Panc1 (cell line): ENCODE results near the gene MALSU1. TPM values are rescaled to one million over a fixed set of nuclear protein-coding genes. Genes with fewer than 3 reads are reported as not detected.

ENCODE experiments used
- ATAC-seq: fragments of 200-7000 bp; cut with Tn5 transposase; 2 replicates; pipeline ENCODE4 v1.9.1; 2020; ENCODE audit warnings: mild to moderate bottlenecking, moderate library complexity
- BruUV-seq: library from RNA; stranded (reverse); fragments of 400-500 nt; replicated peaks from 2 replicates; lab custom pipeline; 2021; lab: Mats Ljungman, UMichigan
- CTCF ChIA-PET: fragments of 300-600 bp; sonication (Branson Sonifier 250); formaldehyde crosslinking; loops from one replicate; lab custom pipeline; 2022; ENCODE audit warnings: antibody characterized with exemption; lab: Charles Lee
- POLR2A ChIA-PET: fragments of 300-600 bp; sonication (Branson Sonifier 250); formaldehyde crosslinking; loops from one replicate; lab custom pipeline; 2022; ENCODE audit warnings: antibody characterized with exemption; lab: Charles Lee
- DNase-seq: peaks from one replicate; pipeline ENCODE4 v3.0.0-alpha.2; 2010; ENCODE audit warnings: low read depth, low spot score
- H3K27ac ChIP-seq: 2 replicates; pipeline ENCODE4 v1.5.1; 2011; ENCODE audit warnings: mild to moderate bottlenecking, low read length, inconsistent platforms
- H3K27me3 ChIP-seq: fragments of 200-500 bp; sonication (Bioruptor generic); 2 replicates; pipeline ENCODE4 v1.6.0; 2014; ENCODE audit warnings: low read length, inconsistent platforms; ENCODE audit not compliant: control insufficient read depth, insufficient read depth
- H3K36me3 ChIP-seq: fragments of 200-500 bp; sonication (Bioruptor generic); 2 replicates; pipeline ENCODE4 v1.5.1; 2014; ENCODE audit warnings: inconsistent platforms, mild to moderate bottlenecking, low read length, moderate library complexity; ENCODE audit not compliant: control insufficient read depth, insufficient read depth
- H3K4me1 ChIP-seq: 2 replicates; pipeline ENCODE4 v1.5.1; 2011; ENCODE audit warnings: inconsistent platforms, mild to moderate bottlenecking, low read length, moderate library complexity; ENCODE audit not compliant: control insufficient read depth, insufficient read depth
- H3K4me3 ChIP-seq, 2 experiments: 2 replicates each; pipeline ENCODE4 v1.5.1; 2011 to 2012; ENCODE audit warnings: low read depth in 2 of 2, low read length in 2 of 2, mild to moderate bottlenecking in 2 of 2, inconsistent platforms in 1 of 2, moderate library complexity in 1 of 2
- H3K9me3 ChIP-seq: fragments of 200-500 bp; sonication (Bioruptor generic); 2 replicates; pipeline ENCODE4 v1.5.1; 2014; ENCODE audit warnings: low read depth, mild to moderate bottlenecking, inconsistent platforms, low read length, moderate library complexity; ENCODE audit not compliant: control insufficient read depth, insufficient read depth
- POLR2AphosphoS5 ChIP-seq: IDR thresholded peaks from 2 replicates; pipeline ENCODE4 v1.6.1; 2012; ENCODE audit warnings: mild to moderate bottlenecking, low read depth, low read length, moderate library complexity
- REST ChIP-seq, 2 experiments: IDR thresholded peaks; 2 replicates each; pipeline ENCODE4 v1.6.1; 2011 to 2012; ENCODE audit warnings: low read depth in 2 of 2, control low read depth in 1 of 2, low read length in 1 of 2, mild to moderate bottlenecking in 1 of 2, moderate library complexity in 1 of 2; ENCODE audit not compliant: insufficient read depth in 1 of 2
- SIN3A ChIP-seq: IDR thresholded peaks from 2 replicates; pipeline ENCODE4 v1.6.1; 2012; ENCODE audit warnings: low read depth, mild to moderate bottlenecking, low read length, moderate library complexity, borderline replicate concordance; ENCODE audit not compliant: insufficient read depth
- TCF7L2 ChIP-seq: IDR thresholded peaks from 2 replicates; pipeline ENCODE4 v1.6.1; 2011; ENCODE audit warnings: mild to moderate bottlenecking, low read depth, low read length, inconsistent platforms
- in situ Hi-C: cut with HindIII; loops from 2 replicates; pipeline ENCODE4 v1.10.0; 2016; ENCODE audit warnings: low sequenced_read_pairs, low pct_unique_long_range_greater_than_20kb
- intact Hi-C: fragments of 100-400 bp; cut with micrococcal nuclease; formaldehyde crosslinking; loops from one replicate; pipeline ENCODE4 v1.10.0; 2022; ENCODE audit not compliant: unreplicated experiment
- total RNA-seq: library from RNA; stranded (reverse); gene quantifications from one replicate; pipeline ENCODE4 v1.2.1, GENCODE V29; 2021; ENCODE audit not compliant: unreplicated experiment
- TF ChIP-seq, protein P1 (sequence below): fragments of 450-650 bp; IDR thresholded peaks from 2 replicates; pipeline ENCODE4 v1.5.1; 2017; ENCODE audit warnings: mild to moderate bottlenecking

MALSU1 gene
- total RNA-seq, 1 experiment from 2014 or later, result 111 TPM

GRCh38 chr7:23277359-23277989 lies 21.7 kb upstream of the MALSU1 start:
- intact Hi-C loops, result loop anchor here (1.0 to 10.0 kb wide), 3 partner anchors 197 to 437 kb away; partner anchors contain the start of genes IGF2BP3 and STK31
- Histone ChIP-seq H3K36me3 (no peaks in the 10 kb centered on the region), H3K27me3 (no peaks in the 10 kb centered on the region), H3K4me3 (no peak overlapping the region), H3K27ac (no peak overlapping the region), H3K9me3 (no peaks in the 10 kb centered on the region), H3K4me1 (peaks cover 11% of the 10 kb centered on the region)
- TF ChIP-seq, protein P1, sequence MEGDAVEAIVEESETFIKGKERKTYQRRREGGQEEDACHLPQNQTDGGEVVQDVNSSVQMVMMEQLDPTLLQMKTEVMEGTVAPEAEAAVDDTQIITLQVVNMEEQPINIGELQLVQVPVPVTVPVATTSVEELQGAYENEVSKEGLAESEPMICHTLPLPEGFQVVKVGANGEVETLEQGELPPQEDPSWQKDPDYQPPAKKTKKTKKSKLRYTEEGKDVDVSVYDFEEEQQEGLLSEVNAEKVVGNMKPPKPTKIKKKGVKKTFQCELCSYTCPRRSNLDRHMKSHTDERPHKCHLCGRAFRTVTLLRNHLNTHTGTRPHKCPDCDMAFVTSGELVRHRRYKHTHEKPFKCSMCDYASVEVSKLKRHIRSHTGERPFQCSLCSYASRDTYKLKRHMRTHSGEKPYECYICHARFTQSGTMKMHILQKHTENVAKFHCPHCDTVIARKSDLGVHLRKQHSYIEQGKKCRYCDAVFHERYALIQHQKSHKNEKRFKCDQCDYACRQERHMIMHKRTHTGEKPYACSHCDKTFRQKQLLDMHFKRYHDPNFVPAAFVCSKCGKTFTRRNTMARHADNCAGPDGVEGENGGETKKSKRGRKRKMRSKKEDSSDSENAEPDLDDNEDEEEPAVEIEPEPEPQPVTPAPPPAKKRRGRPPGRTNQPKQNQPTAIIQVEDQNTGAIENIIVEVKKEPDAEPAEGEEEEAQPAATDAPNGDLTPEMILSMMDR, result peak; percentile 92
- TF ChIP-seq POLR2AphosphoS5, result no peak
- in situ Hi-C loops, result no loop called here
- ATAC-seq (peak; percentile 68), DNase-seq (peak; percentile 63)
- POLR2A ChIA-PET, result no interaction called here
- BruUV-seq, result no TSS peak
- CTCF ChIA-PET, result interaction anchor here (0.9 to 1.3 kb wide), 3 partner anchors 16 to 152 kb away, joined by 4 to 9 read pairs (median 6); no protein-coding TSS in a partner anchor

DNA sequence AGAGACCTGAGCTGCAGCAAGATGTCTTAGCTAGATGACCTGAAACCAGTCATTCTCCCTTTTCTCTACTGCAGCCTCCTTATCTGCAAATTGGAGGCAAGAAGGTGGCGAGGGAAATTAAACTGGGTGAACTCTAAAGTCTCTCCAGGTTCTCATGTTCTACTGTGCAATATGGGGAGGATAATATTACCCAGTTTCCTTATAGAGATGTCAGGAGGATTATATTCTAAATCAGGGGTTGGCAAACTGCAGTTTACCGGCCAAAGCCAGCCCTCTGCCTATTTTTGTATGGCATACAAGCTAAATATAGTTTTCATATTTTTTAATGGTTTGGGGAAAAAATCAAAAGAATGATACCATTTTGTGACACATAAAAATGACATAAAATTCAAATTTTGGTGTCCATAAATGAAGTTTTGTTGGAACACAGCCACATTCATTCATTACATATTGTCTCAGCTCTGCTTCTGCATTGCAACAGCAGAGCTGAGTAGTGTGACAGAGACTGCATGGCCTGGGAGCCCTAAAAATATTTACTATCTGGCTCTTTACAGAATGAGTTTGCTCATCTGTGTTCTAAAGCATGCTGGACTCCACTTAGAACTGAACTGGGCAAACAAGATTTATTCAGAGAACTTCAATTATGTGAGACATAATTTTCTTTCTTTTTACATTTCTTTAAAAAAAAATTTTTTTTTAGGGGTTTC lies 19.2 kb upstream of the MALSU1 start:
- POLR2A ChIA-PET, result no interaction called here
- CTCF ChIA-PET, result interaction anchor here (0.6 kb wide), 1 partner anchor 40 kb away, joined by 4 read pairs; no protein-coding TSS in a partner anchor
- intact Hi-C loops, result loop anchor here (10.0 kb wide), 2 partner anchors 195 to 435 kb away; partner anchors contain the start of genes IGF2BP3 and STK31

More for the DNA sequence above, 19.2 kb upstream of the MALSU1 start:
- in situ Hi-C loops, result no loop called here
- no peak overlapping the region for H3K27ac ChIP-seq
- H3K36me3 ChIP-seq, result no peaks in the 10 kb centered on the region
- no peaks in the 10 kb centered on the region for H3K27me3 ChIP-seq
- BruUV-seq, result no TSS peak
- no peaks in the 10 kb centered on the region for H3K4me1 ChIP-seq
- no peak for ATAC-seq
- no peak for TF ChIP-seq POLR2AphosphoS5
- TF ChIP-seq TCF7L2, result no peak
- TF ChIP-seq, protein P1, result no peak
- no peak for TF ChIP-seq REST (IDR thresholded peaks at IDR 0.05; ENCODE audit: insufficient read depth in 1 of 2, low read depth in 2 of 2, low read length in 1 of 2)
- no peak for TF ChIP-seq SIN3A
- DNase-seq, result no peak
- H3K9me3 ChIP-seq, result no peaks in the 10 kb centered on the region
- H3K4me3 ChIP-seq, result no peak overlapping the region
